ENCODE measurements around the gene SUCLG2.

Gene SUCLG2

DNA sequence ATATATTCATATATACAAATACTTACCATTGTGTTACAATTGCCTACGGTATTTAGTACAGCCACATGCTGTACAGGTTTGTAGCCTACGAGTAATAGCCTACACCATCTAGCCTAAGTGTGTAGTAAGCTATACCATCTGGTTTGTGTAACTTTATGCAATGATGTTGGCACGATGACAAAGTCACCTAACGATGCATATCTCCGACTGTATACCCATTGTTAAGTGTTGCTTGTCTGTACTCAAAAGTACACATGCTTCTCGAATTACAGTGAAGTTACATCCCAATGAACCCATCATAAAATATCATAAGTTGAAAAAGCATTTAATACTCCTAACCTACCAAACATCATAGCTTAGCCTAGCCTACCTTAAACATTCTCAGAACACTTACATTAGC, 329.2 kb downstream of the SUCLG2 start:
- no peaks in the 10 kb centered on the region for H3K36me3 ChIP-seq (replicated peaks)
- H3K4me3 ChIP-seq, result no peak overlapping the region
- no peaks in the 10 kb centered on the region for H3K27me3 ChIP-seq (ENCODE audit: low read depth)
- H3K4me1 ChIP-seq, result no peaks in the 10 kb centered on the region
- H3K9me3 ChIP-seq, result no peaks in the 10 kb centered on the region
- no peak for DNase-seq (ENCODE audit: low spot score in 2 of 2)
- in situ Hi-C loops (cut with MboI; ENCODE audit: low sequenced_read_pairs), result no loop called here
